HEK293 (cell line): ENCODE data around the gene MSI2.
"Not testable (repeated sequence)": the region's sequence is repeated elsewhere in the genome, so short reads cannot be mapped to it uniquely, and the experiment has no call there.

Experiments used
- CTCF ChIA-PET: fragments of 350-600 bp; formaldehyde crosslinking; extraction: SDS; loops from one replicate; lab custom pipeline; 2021; ENCODE audit warnings: antibody characterized with exemption; lab: Yijun Ruan, JAX
- POLR2A ChIA-PET: fragments of 300-600 bp; formaldehyde crosslinking; extraction: SDS; loops from one replicate; lab custom pipeline; 2020; ENCODE audit warnings: antibody characterized with exemption, inconsistent platforms; lab: Yijun Ruan, JAX
- H3K27ac ChIP-seq: fragments of 200-500 bp; sonication (Bioruptor generic); 2 replicates; pipeline ENCODE4 v1.5.1; 2014; ENCODE audit warnings: low read depth, low read length, control low read depth, inconsistent platforms; ENCODE audit errors: extremely low read depth
- H3K36me3 ChIP-seq, 2 experiments: fragments of 200-500 bp in 1 of 2; sonication (Bioruptor generic) in 1 of 2; 1 replicate in 1 of 2; 2 replicates in 1 of 2; pipeline ENCODE4 v1.5.1; 2014 to 2017; ENCODE audit warnings: inconsistent platforms in 2 of 2, low read length in 2 of 2; ENCODE audit not compliant: control insufficient read depth in 2 of 2, insufficient read depth in 1 of 2
- H3K4me1 ChIP-seq: fragments of 200-500 bp; sonication (Bioruptor generic); 2 replicates; pipeline ENCODE4 v1.5.1; 2014; ENCODE audit warnings: mild to moderate bottlenecking, low read length, inconsistent platforms; ENCODE audit not compliant: control insufficient read depth, insufficient read depth
- H3K4me3 ChIP-seq: 2 replicates; pipeline ENCODE4 v1.5.1; 2011; ENCODE audit warnings: low read depth, mild to moderate bottlenecking, control low read depth, low read length, moderate library complexity
- H3K9me3 ChIP-seq: fragments of 200-500 bp; sonication (Bioruptor generic); 2 replicates; pipeline ENCODE4 v1.5.1; 2014; ENCODE audit warnings: low read depth, low read length, inconsistent platforms; ENCODE audit not compliant: control insufficient read depth, insufficient read depth
- PRDM6 ChIP-seq: fragments of 450-650 bp; formaldehyde crosslinking; IDR thresholded peaks from 2 replicates; pipeline ENCODE4 v1.5.1; 2017; ENCODE audit warnings: missing biosample characterization, missing genetic modification characterization
- SETDB1 ChIP-seq: IDR thresholded peaks from one replicate; pipeline ENCODE4 v1.6.1; 2017; ENCODE audit warnings: mild to moderate bottlenecking, low read length, moderate library complexity, mixed read lengths; ENCODE audit not compliant: insufficient read length
- ZNF10 ChIP-seq: fragments of 450-650 bp; formaldehyde crosslinking; IDR thresholded peaks from 2 replicates; pipeline ENCODE4 v1.5.1; 2017; ENCODE audit warnings: missing biosample characterization, missing genetic modification characterization
- ZNF132 ChIP-seq: fragments of 450-650 bp; formaldehyde crosslinking; IDR thresholded peaks from 2 replicates; pipeline ENCODE4 v1.5.1; 2017; ENCODE audit warnings: missing biosample characterization, missing genetic modification characterization, borderline replicate concordance
- ZNF133 ChIP-seq: fragments of 450-650 bp; formaldehyde crosslinking; IDR thresholded peaks from 2 replicates; pipeline ENCODE4 v1.5.1; 2016; ENCODE audit warnings: missing biosample characterization, missing genetic modification characterization
- ZNF140 ChIP-seq: fragments of 450-650 bp; formaldehyde crosslinking; IDR thresholded peaks from 2 replicates; pipeline ENCODE4 v1.5.1; 2016; ENCODE audit warnings: missing biosample characterization, missing genetic modification characterization
- ZNF221 ChIP-seq: fragments of 450-650 bp; formaldehyde crosslinking; IDR thresholded peaks from 2 replicates; pipeline ENCODE4 v1.5.1; 2017; ENCODE audit warnings: missing biosample characterization, missing genetic modification characterization, borderline replicate concordance
- ZNF394 ChIP-seq: fragments of 450-650 bp; formaldehyde crosslinking; IDR thresholded peaks from 2 replicates; pipeline ENCODE4 v1.5.1; 2016; ENCODE audit warnings: missing biosample characterization, missing genetic modification characterization, mild to moderate bottlenecking, moderate library complexity, borderline replicate concordance
- ZNF426 ChIP-seq: fragments of 450-650 bp; formaldehyde crosslinking; IDR thresholded peaks from 2 replicates; pipeline ENCODE4 v1.5.1; 2017; ENCODE audit warnings: missing biosample characterization, missing genetic modification characterization, mild to moderate bottlenecking, inconsistent platforms, moderate library complexity
- ZNF518A ChIP-seq: fragments of 450-650 bp; formaldehyde crosslinking; conservative IDR thresholded peaks from 2 replicates; pipeline ENCODE4 v1.5.1; 2016; ENCODE audit warnings: low read depth, missing biosample characterization, missing genetic modification characterization
- ZNF555 ChIP-seq: fragments of 450-650 bp; formaldehyde crosslinking; conservative IDR thresholded peaks from 2 replicates; pipeline ENCODE4 v1.5.1; 2017; ENCODE audit warnings: missing biosample characterization, mild to moderate bottlenecking, missing genetic modification characterization, inconsistent platforms
- ZNF623 ChIP-seq: fragments of 450-650 bp; formaldehyde crosslinking; IDR thresholded peaks from 2 replicates; pipeline ENCODE4 v1.5.1; 2016; ENCODE audit warnings: missing biosample characterization, missing genetic modification characterization

Gene MSI2

GRCh38 chr17:57221366-57222350 lies 34.7 kb upstream of the MSI2 start:
- no peaks in the 10 kb centered on the region for H3K9me3 ChIP-seq
- no peaks in the 10 kb centered on the region for H3K36me3 ChIP-seq
- POLR2A ChIA-PET = no interaction called here
- no peak overlapping the region for H3K4me3 ChIP-seq
- no peaks in the 10 kb centered on the region for H3K4me1 ChIP-seq
- CTCF ChIA-PET = interaction anchor here (1.2 kb wide), 1 partner anchor 21 kb away, joined by 8 read pairs; no protein-coding TSS in a partner anchor
- TF ChIP-seq ZNF133 (no peak), SETDB1 (peak; percentile 91)
- no peak overlapping the region for H3K27ac ChIP-seq

GRCh38 chr17:57222422-57222821 lies 33.9 kb upstream of the MSI2 start:
- CTCF ChIA-PET = interaction anchor here (1.2 kb wide), 1 partner anchor 21 kb away, joined by 8 read pairs; no protein-coding TSS in a partner anchor
- TF ChIP-seq ZNF426 (tag by site-specific recombination) (peak; percentile 59), ZNF623 (tag by site-specific recombination) (peak; percentile 28; the same call in 1 of the 2 replicates), ZNF394 (peak; percentile 82; the same call in 1 of the 2 replicates), ZNF140 (tag by site-specific recombination) (peak; percentile 46; the same call in 1 of the 2 replicates), ZNF518A (tag by site-specific recombination) (peak; percentile 60; the same call in 1 of the 2 replicates), ZNF555 (tag by site-specific recombination) (peak; percentile 47; the same call in 1 of the 2 replicates)
- POLR2A ChIA-PET = not testable (repeated sequence)

GRCh38 chr17:57225127-57225526 lies 31.2 kb upstream of the MSI2 start:
- ChIA-PET POLR2A (no interaction called here), CTCF (interaction anchor here (0.6 kb wide), 1 partner anchor 860 kb away, joined by 3 read pairs; no protein-coding TSS in a partner anchor)
- Histone ChIP-seq H3K4me1 (no peaks in the 10 kb centered on the region), H3K27ac (no peak overlapping the region), H3K9me3 (no peaks in the 10 kb centered on the region), H3K4me3 (no peak overlapping the region), H3K36me3 (no peaks in the 10 kb centered on the region)
- TF ChIP-seq ZNF10 (tag by site-specific recombination) (no peak), ZNF221 (no peak)

More at GRCh38 chr17:57222422-57222821, 33.9 kb upstream of the MSI2 start:
- not testable (repeated sequence) for H3K36me3 ChIP-seq, H3K27ac ChIP-seq, H3K4me3 ChIP-seq, H3K9me3 ChIP-seq, H3K4me1 ChIP-seq

GRCh38 chr17:57226793-57227192 lies 29.5 kb upstream of the MSI2 start:
- Histone ChIP-seq H3K9me3 (no peaks in the 10 kb centered on the region), H3K4me1 (no peaks in the 10 kb centered on the region), H3K27ac (no peak overlapping the region), H3K4me3 (no peak overlapping the region), H3K36me3 (no peaks in the 10 kb centered on the region)
- TF ChIP-seq ZNF132 (tag by site-specific recombination) = no peak
- TF ChIP-seq PRDM6 (tag by site-specific recombination) = no peak
- CTCF ChIA-PET = interaction anchor here (0.6 to 5.7 kb wide), 3 partner anchors 13 to 50 kb away, joined by 3 to 72 read pairs (median 3); no protein-coding TSS in a partner anchor
- POLR2A ChIA-PET = no interaction called here
